ENCODE data around the gene AHSG. TPM values are rescaled to one million over a fixed set of nuclear protein-coding genes. Genes with fewer than 3 reads are reported as not detected.
A peak's percentile ranks its signal among the peaks of the same experiment; 100 is the strongest.

AHSG gene
- total RNA-seq, 1 donor = not detected

- H3K4me3 ChIP-seq (ENCODE audit: low read depth, low read length) = no peak overlapping the region
- TF ChIP-seq CTCF (IDR thresholded peaks at IDR 0.05; ENCODE audit: insufficient read depth, low read depth, low read length) = no peak
- no peak for DNase-seq (ENCODE audit: low read depth)
These were observed 20.2 kb upstream of the AHSG start for GRCh38 chr3:186592682-186593081.

GRCh38 chr3:186593862-186594261, 19.0 kb upstream of the AHSG start:
- H3K4me3 ChIP-seq (ENCODE audit: low read depth, low read length) = no peak overlapping the region
- DNase-seq (ENCODE audit: low read depth) = no peak
- no peak for TF ChIP-seq CTCF (IDR thresholded peaks at IDR 0.05; ENCODE audit: insufficient read depth, low read depth, low read length)

- no peak overlapping the region for H3K4me3 ChIP-seq (ENCODE audit: low read depth, low read length)
- no peak for DNase-seq (ENCODE audit: low read depth)
- TF ChIP-seq CTCF (IDR thresholded peaks at IDR 0.05; ENCODE audit: insufficient read depth, low read depth, low read length) = no peak
These were observed 18.2 kb upstream of the AHSG start for GRCh38 chr3:186594591-186595113.

- no peak for TF ChIP-seq CTCF (IDR thresholded peaks at IDR 0.05; ENCODE audit: insufficient read depth, low read depth, low read length)
- DNase-seq (ENCODE audit: low read depth) = peak; percentile 19
- H3K4me3 ChIP-seq (ENCODE audit: low read depth, low read length) = no peak overlapping the region
These were observed 16.1 kb upstream of the AHSG start for GRCh38 chr3:186596568-186597287.

GRCh38 chr3:186598108-186598784, 14.6 kb upstream of the AHSG start:
- TF ChIP-seq CTCF (IDR thresholded peaks at IDR 0.05; ENCODE audit: insufficient read depth, low read depth, low read length) = no peak
- no peak overlapping the region for H3K4me3 ChIP-seq (ENCODE audit: low read depth, low read length)
- DNase-seq (ENCODE audit: low read depth) = no peak

GRCh38 chr3:186598794-186599141, 14.1 kb upstream of the AHSG start:
- H3K4me3 ChIP-seq (ENCODE audit: low read depth, low read length) = no peak overlapping the region
- TF ChIP-seq CTCF (IDR thresholded peaks at IDR 0.05; ENCODE audit: insufficient read depth, low read depth, low read length) = no peak
- no peak for DNase-seq (ENCODE audit: low read depth)
